ENCODE data around the gene VOPP1.

DNA sequence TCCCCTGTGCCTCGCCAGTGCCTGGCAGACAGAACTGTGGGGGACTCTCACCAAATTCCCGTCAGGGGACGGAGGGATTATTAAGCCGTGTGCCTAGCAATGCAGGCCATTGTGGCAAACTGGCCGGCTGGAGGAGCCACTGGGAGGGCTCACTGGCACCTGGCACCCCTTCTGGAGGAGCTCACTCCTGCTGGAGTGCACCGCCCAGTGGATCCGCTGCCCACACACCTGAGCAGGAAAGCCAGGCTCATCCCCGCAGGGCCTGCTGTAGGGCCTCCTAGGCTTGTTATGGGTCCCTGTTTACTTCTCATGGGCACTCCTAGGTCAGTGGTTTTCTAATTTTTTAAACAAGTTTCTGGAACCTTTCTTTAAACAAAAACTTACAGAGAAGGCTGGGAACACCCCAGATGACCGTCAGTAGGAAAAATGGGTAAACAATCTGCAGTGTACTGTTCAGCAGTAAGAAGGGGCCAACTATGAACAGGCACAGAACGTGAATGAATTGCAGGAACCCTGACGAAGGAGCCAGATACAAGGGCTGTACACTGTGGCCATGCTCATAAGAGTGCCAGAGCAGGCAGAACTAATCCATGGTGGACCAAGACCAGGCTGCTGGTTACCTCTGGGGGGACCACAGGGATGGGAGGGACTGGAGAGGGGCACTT lies 142.3 kb downstream of the VOPP1 start:
- TF ChIP-seq, protein P1, sequence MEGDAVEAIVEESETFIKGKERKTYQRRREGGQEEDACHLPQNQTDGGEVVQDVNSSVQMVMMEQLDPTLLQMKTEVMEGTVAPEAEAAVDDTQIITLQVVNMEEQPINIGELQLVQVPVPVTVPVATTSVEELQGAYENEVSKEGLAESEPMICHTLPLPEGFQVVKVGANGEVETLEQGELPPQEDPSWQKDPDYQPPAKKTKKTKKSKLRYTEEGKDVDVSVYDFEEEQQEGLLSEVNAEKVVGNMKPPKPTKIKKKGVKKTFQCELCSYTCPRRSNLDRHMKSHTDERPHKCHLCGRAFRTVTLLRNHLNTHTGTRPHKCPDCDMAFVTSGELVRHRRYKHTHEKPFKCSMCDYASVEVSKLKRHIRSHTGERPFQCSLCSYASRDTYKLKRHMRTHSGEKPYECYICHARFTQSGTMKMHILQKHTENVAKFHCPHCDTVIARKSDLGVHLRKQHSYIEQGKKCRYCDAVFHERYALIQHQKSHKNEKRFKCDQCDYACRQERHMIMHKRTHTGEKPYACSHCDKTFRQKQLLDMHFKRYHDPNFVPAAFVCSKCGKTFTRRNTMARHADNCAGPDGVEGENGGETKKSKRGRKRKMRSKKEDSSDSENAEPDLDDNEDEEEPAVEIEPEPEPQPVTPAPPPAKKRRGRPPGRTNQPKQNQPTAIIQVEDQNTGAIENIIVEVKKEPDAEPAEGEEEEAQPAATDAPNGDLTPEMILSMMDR (IDR thresholded peaks at IDR 0.05) = no peak
- no peak for TF ChIP-seq POLR2A (IDR thresholded peaks at IDR 0.05; ENCODE audit: low read depth)
